ENCODE results near the gene OSBP2.

DNA sequence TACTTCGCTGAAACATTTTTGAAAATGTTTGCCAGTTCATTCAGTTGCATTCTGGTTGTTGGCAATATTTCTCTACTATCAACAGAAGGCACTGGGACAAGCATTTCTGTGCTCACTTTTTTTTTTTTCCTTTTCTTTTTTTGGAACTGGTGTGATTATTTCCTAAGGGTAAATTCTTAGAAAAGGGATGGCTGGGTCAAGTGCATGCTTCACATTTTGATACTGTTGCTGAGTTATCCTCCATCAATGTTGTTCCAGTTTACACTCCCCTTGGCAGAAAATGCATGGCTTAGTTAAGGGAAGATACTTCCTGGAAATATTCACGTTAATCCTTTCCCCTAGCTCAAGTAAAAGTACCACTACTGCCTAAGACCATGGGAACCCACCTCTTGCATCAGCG lies 81.8 kb downstream of the OSBP2 start:
- TF ChIP-seq, protein P1, sequence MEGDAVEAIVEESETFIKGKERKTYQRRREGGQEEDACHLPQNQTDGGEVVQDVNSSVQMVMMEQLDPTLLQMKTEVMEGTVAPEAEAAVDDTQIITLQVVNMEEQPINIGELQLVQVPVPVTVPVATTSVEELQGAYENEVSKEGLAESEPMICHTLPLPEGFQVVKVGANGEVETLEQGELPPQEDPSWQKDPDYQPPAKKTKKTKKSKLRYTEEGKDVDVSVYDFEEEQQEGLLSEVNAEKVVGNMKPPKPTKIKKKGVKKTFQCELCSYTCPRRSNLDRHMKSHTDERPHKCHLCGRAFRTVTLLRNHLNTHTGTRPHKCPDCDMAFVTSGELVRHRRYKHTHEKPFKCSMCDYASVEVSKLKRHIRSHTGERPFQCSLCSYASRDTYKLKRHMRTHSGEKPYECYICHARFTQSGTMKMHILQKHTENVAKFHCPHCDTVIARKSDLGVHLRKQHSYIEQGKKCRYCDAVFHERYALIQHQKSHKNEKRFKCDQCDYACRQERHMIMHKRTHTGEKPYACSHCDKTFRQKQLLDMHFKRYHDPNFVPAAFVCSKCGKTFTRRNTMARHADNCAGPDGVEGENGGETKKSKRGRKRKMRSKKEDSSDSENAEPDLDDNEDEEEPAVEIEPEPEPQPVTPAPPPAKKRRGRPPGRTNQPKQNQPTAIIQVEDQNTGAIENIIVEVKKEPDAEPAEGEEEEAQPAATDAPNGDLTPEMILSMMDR (IDR thresholded peaks at IDR 0.05; ENCODE audit: low read depth, low read length, poor library complexity, severe bottlenecking): no peak
- no peak for TF ChIP-seq EZH2phosphoT487 (IDR thresholded peaks at IDR 0.05; ENCODE audit: borderline replicate concordance, low read length)
